HepG2 (cell line): ENCODE measurements around the gene MSH3.

Experiments
- NFYB ChIP-seq: sonication (generic); formaldehyde crosslinking; IDR thresholded peaks from 2 replicates; pipeline ENCODE4 v1.4.0; 2020; ENCODE audit warnings: missing genetic modification reagents
- ZNF317 ChIP-seq: sonication (generic); formaldehyde crosslinking; IDR thresholded peaks from 2 replicates; pipeline ENCODE4 v1.5.0; 2020; ENCODE audit warnings: mild to moderate bottlenecking, missing genetic modification reagents
- ZNF546 ChIP-seq: sonication (generic); formaldehyde crosslinking; conservative IDR thresholded peaks from 2 replicates; pipeline ENCODE4 v1.8.1; 2023; ENCODE audit warnings: mild to moderate bottlenecking, missing genetic modification reagents

- TF ChIP-seq ZNF546 (CRISPR knock-in tag) (no peak), NFYB (CRISPR knock-in tag) (no peak), ZNF317 (CRISPR knock-in tag) (no peak)
Observed at GRCh38 chr5:80804332-80804731, 149.9 kb downstream of the MSH3 start.
